Keratinocyte (primary cell): Measurements from ENCODE around the gene MGP. TPM values are rescaled to one million over a fixed set of nuclear protein-coding genes. Genes with fewer than 3 reads are reported as not detected.

ENCODE experiments used
- DNase-seq: peaks from one replicate; pipeline ENCODE4 v3.0.0-alpha.2; 2011; ENCODE audit warnings: low read depth, missing footprints, low spot score
- FAIRE-seq: peaks from 2 replicates; lab custom pipeline; 2011; peaks lifted over from hg19 to GRCh38; lab: Jason Lieb, UNC
- H2AFZ ChIP-seq: 2 replicates; pipeline ENCODE4 v1.6.0; 2012; ENCODE audit warnings: low read length, control low read depth, inconsistent platforms; ENCODE audit not compliant: control insufficient read depth
- H3K27ac ChIP-seq: 2 replicates; pipeline ENCODE4 v1.5.1; 2011; ENCODE audit warnings: low read length; ENCODE audit not compliant: control insufficient read depth, insufficient read depth
- H3K27me3 ChIP-seq: 3 replicates; pipeline ENCODE4 v1.6.0; 2011; ENCODE audit warnings: low read length; ENCODE audit not compliant: control insufficient read depth, insufficient read depth; ENCODE audit errors: extremely low read depth
- H3K36me3 ChIP-seq, 2 experiments: 2 replicates in 1 of 2; 3 replicates in 1 of 2; pipeline ENCODE4 v1.5.1; 2011; ENCODE audit warnings: low read length in 2 of 2, mild to moderate bottlenecking in 1 of 2; ENCODE audit not compliant: control insufficient read depth in 2 of 2, insufficient read depth in 2 of 2; ENCODE audit errors: extremely low read depth in 1 of 2
- H3K4me1 ChIP-seq: 3 replicates; pipeline ENCODE4 v1.5.1; 2011; ENCODE audit warnings: low read length; ENCODE audit not compliant: control insufficient read depth, insufficient read depth; ENCODE audit errors: extremely low read depth
- H3K4me2 ChIP-seq: 3 replicates; pipeline ENCODE4 v1.6.0; 2011; ENCODE audit warnings: low read depth, low read length; ENCODE audit not compliant: control insufficient read depth, insufficient read depth; ENCODE audit errors: extremely low read depth
- H3K4me3 ChIP-seq, 3 experiments: fragments of 200-600 bp in 1 of 3; sonication (generic) in 1 of 3; 2 replicates in 2 of 3; 3 replicates in 1 of 3; pipeline ENCODE4 v1.5.1; 2011 to 2016; ENCODE audit warnings: low read length in 3 of 3, mild to moderate bottlenecking in 3 of 3, control low read depth in 2 of 3, inconsistent platforms in 1 of 3, low read depth in 1 of 3, mixed read lengths in 1 of 3, mixed run types in 1 of 3, moderate library complexity in 1 of 3; ENCODE audit not compliant: control insufficient read depth in 2 of 3, insufficient read depth in 2 of 3; ENCODE audit errors: extremely low read depth in 1 of 3
- H3K79me2 ChIP-seq: 2 replicates; pipeline ENCODE4 v1.6.0; 2012; ENCODE audit warnings: low read length; ENCODE audit not compliant: control insufficient read depth, insufficient read depth
- H3K9ac ChIP-seq: 3 replicates; pipeline ENCODE4 v1.6.0; 2011; ENCODE audit warnings: low read length; ENCODE audit not compliant: control insufficient read depth, insufficient read depth; ENCODE audit errors: extremely low read depth
- H3K9me1 ChIP-seq: 3 replicates; pipeline ENCODE4 v1.6.0; 2011; ENCODE audit warnings: low read length; ENCODE audit not compliant: control insufficient read depth, insufficient read depth; ENCODE audit errors: extremely low read depth
- H3K9me3 ChIP-seq: 2 replicates; pipeline ENCODE4 v1.5.1; 2012; ENCODE audit warnings: low read depth, low read length; ENCODE audit not compliant: control insufficient read depth
- H4K20me1 ChIP-seq: 3 replicates; pipeline ENCODE4 v1.6.0; 2011; ENCODE audit warnings: low read length; ENCODE audit not compliant: control insufficient read depth, insufficient read depth; ENCODE audit errors: extremely low read depth
- CTCF ChIP-seq, 3 experiments: IDR thresholded peaks in 1 of 3; conservative IDR thresholded peaks in 1 of 3; optimal IDR thresholded peaks in 1 of 3; 2 replicates in 2 of 3; 3 replicates in 1 of 3; pipeline versions ENCODE3 to v1.5.1; 2011; ENCODE audit warnings: low read length in 3 of 3, mild to moderate bottlenecking in 3 of 3, moderate library complexity in 2 of 3, control low read depth in 1 of 3, inconsistent platforms in 1 of 3; ENCODE audit not compliant: insufficient read depth in 2 of 3; ENCODE audit errors: extremely low read depth in 1 of 3
- EZH2 ChIP-seq: IDR thresholded peaks from one replicate; pipeline ENCODE4 v1.6.1; 2012; ENCODE audit warnings: inconsistent platforms, mild to moderate bottlenecking, low read length, moderate library complexity
- dilution Hi-C: fragments of 300-500 bp; cut with MboI; formaldehyde crosslinking; loops from one replicate; pipeline ENCODE4 v1.7.0; 2020; ENCODE audit warnings: low sequenced_read_pairs; ENCODE audit not compliant: extremely low pct_ligation_motif_present
- polyA plus RNA-seq, 5 experiments: library from polyadenylated mRNA; depleted of rRNA in 3 of 5; stranded (reverse) in 3 of 5; stranded (forward) in 1 of 5; unstranded in 1 of 5; fragments of >200 nt; gene quantifications; 1 replicate in 1 of 5; 2 replicates in 3 of 5; 3 replicates in 1 of 5; pipeline versions ENCODE4 v1.2.1 to v1.2.3, GENCODE V29; 2011 to 2012; ENCODE audit warnings: missing spikeins in 2 of 5, low read depth in 1 of 5, low replicate concordance in 1 of 5

The MGP gene
- polyA plus RNA-seq, 1 donor (not counting 4 experiments of a cell fraction or from before 2014, with no cell fraction given): 0.24 TPM

DNA sequence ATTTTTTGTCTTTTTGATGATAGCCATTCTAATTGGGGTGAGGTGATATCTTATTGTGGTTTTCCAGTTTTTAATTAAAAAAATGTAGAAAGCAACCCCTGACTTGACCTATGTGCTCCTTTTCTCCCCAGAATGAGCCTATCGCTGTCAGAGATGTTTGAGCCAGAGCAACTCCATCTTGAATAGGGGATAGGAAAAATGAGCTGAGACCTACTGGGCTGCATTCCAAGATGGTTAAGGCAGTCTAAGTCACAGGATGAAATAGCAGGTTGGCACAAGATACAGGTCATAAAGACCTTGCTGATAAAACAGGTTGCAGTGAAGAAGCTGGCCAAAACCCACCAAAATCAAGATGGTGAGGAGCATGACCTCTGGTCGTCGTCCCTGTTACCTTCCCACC lies 38.9 kb upstream of the MGP start:
- no peak for TF ChIP-seq EZH2
- TF ChIP-seq CTCF (optimal IDR thresholded peaks at IDR 0.05 in 1 of 3, IDR thresholded peaks at IDR 0.05 in 1 of 3, conservative IDR thresholded peaks at IDR 0.05 in 1 of 3; ENCODE audit: extremely low read depth in 1 of 3, insufficient read depth in 2 of 3, low read length in 3 of 3): no peak
- Histone ChIP-seq H2AFZ (no peak overlapping the region), H3K4me3 (no peak overlapping the region), H3K27ac (no peak overlapping the region), H3K9me3 (no peaks in the 10 kb centered on the region), H3K4me1 (peaks cover 8% of the 10 kb centered on the region), H3K27me3 (no peaks in the 10 kb centered on the region), H3K9ac (no peak overlapping the region), H4K20me1 (no peaks in the 10 kb centered on the region), H3K36me3 (no peaks in the 10 kb centered on the region), H3K4me2 (no peak overlapping the region), H3K9me1 (no peaks in the 10 kb centered on the region), H3K79me2 (no peaks in the 10 kb centered on the region)
- dilution Hi-C loops: no loop called here
- no peak for DNase-seq
- FAIRE-seq: no peak

GRCh38 chr12:14923944-14924343 lies 38.3 kb upstream of the MGP start:
- H3K9ac ChIP-seq: no peak overlapping the region
- H3K27ac ChIP-seq: no peak overlapping the region
- TF ChIP-seq CTCF (optimal IDR thresholded peaks at IDR 0.05 in 1 of 3, IDR thresholded peaks at IDR 0.05 in 1 of 3, conservative IDR thresholded peaks at IDR 0.05 in 1 of 3; ENCODE audit: extremely low read depth in 1 of 3, insufficient read depth in 2 of 3, low read length in 3 of 3) (no peak), EZH2 (no peak)
- DNase-seq: no peak
- H4K20me1 ChIP-seq: no peaks in the 10 kb centered on the region
- H3K36me3 ChIP-seq: no peaks in the 10 kb centered on the region
- no peaks in the 10 kb centered on the region for H3K79me2 ChIP-seq
- H3K4me2 ChIP-seq: no peak overlapping the region
- no peak overlapping the region for H2AFZ ChIP-seq
- H3K4me3 ChIP-seq: no peak overlapping the region
- peaks cover 3% of the 10 kb centered on the region for H3K4me1 ChIP-seq
- FAIRE-seq: no peak
- no peaks in the 10 kb centered on the region for H3K9me1 ChIP-seq
- no peaks in the 10 kb centered on the region for H3K9me3 ChIP-seq
- no peaks in the 10 kb centered on the region for H3K27me3 ChIP-seq
- dilution Hi-C loops: no loop called here
